ENCODE data around the gene DGCR6L. TPM values are rescaled to one million over a fixed set of nuclear protein-coding genes. Genes with fewer than 3 reads are reported as not detected.

Gene DGCR6L
- polyA plus RNA-seq, 4 donors, result 47.2 to 80.1 (median 53.8) TPM

DNA sequence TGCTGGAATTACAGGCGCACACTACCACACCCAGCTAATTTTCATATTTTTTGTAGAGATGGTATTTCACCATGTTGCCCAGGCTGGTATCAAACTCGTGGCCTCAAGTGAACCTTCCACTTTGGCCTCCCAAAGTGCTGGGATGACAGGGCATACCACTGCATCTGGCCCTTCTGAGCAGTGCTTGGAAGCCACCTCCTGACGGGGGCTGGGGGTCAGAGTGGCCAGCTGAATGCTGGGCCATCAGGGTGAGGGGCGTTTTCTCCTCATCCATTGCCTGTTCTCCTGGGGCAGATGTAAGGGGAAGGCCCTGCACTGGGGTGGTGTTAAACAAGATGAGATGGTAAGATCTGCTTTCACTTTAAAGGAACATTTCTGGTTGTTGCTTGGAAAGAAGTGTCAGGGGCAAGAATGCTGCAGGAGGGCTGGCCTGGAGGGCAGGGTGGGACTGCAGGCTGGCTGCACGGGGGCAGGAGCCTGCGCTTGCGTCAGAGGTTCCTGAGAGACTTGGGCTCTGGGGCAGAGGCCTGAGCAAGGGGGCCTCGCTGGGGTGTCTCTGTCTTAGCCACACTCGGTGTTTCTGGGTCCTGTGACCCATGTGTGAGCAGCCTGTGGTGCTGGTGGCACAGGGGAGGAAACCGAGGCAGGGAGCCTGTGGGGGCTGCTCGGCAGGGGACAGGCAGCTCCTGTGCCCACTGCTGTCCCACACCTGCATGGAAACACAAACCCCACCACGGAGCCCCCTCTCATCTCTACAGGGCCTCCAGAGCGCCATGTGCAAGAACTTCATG is 17.2 kb downstream of the DGCR6L start:
- Histone ChIP-seq H3K4me3 (ENCODE audit: low read depth in 1 of 3, low read length in 3 of 3) (no peak overlapping the region), H3K9me3 (ENCODE audit: control insufficient read depth in 2 of 2, insufficient read depth in 1 of 2, low read depth in 1 of 2, low read length in 1 of 2) (no peaks in the 10 kb centered on the region), H3K4me1 (ENCODE audit: control insufficient read depth in 3 of 3, insufficient read depth in 2 of 3, low read depth in 1 of 3, low read length in 2 of 3) (peaks cover 0 to 14% (median 0%) of the 10 kb centered on the region in 3 donors), H3K27me3 (ENCODE audit: control insufficient read depth in 3 of 3, insufficient read depth in 3 of 3, low read length in 3 of 3) (peaks cover 0 to 21% (median 5%) of the 10 kb centered on the region in 3 donors), H3K27ac (ENCODE audit: low read depth in 1 of 3, low read length in 2 of 3) (no peak overlapping the region), H3K36me3 (ENCODE audit: control insufficient read depth in 3 of 3, insufficient read depth in 2 of 3, low read depth in 1 of 3, low read length in 3 of 3) (no peaks in the 10 kb centered on the region)
- FAIRE-seq, result no peak
- WGBS, 3 donors, result 66 to 77% (median 77%) methylated on average over 9 to 13 of the region's 13 CpGs
- no peak for DNase-seq

GRCh38 chr22:20299746-20300136 is 20.1 kb downstream of the DGCR6L start:
- FAIRE-seq (no peak), DNase-seq (peak in 1 of 2 donors; percentile 57)
- H3K4me3 ChIP-seq (ENCODE audit: low read depth in 1 of 3, low read length in 3 of 3), result peak overlapping the region in 1 of 3 donors; percentile 59
- no peak overlapping the region for H3K27ac ChIP-seq (ENCODE audit: low read depth in 1 of 3, low read length in 2 of 3)
- H3K4me1 ChIP-seq (ENCODE audit: control insufficient read depth in 3 of 3, insufficient read depth in 2 of 3, low read depth in 1 of 3, low read length in 2 of 3), result peaks cover 0 to 16% (median 0%) of the 10 kb centered on the region in 3 donors
- H3K27me3 ChIP-seq (ENCODE audit: control insufficient read depth in 3 of 3, insufficient read depth in 3 of 3, low read length in 3 of 3), result peaks cover 0 to 21% (median 5%) of the 10 kb centered on the region in 3 donors
- WGBS, 3 donors, result 0 to 1% (median 1%) methylated on average over 35 to 52 of the region's 52 CpGs
- no peaks in the 10 kb centered on the region for H3K9me3 ChIP-seq (ENCODE audit: control insufficient read depth in 2 of 2, insufficient read depth in 1 of 2, low read depth in 1 of 2, low read length in 1 of 2)
- H3K36me3 ChIP-seq (ENCODE audit: control insufficient read depth in 3 of 3, insufficient read depth in 2 of 3, low read depth in 1 of 3, low read length in 3 of 3), result no peaks in the 10 kb centered on the region

- DNase-seq (peak; percentile 90 to 94), FAIRE-seq (no peak)
- H3K9me3 ChIP-seq (ENCODE audit: control insufficient read depth in 2 of 2, insufficient read depth in 1 of 2, low read depth in 1 of 2, low read length in 1 of 2), result no peaks in the 10 kb centered on the region
- peaks cover 0 to 21% (median 5%) of the 10 kb centered on the region in 3 donors for H3K27me3 ChIP-seq (ENCODE audit: control insufficient read depth in 3 of 3, insufficient read depth in 3 of 3, low read length in 3 of 3)
- 1 to 2% (median 2%) methylated on average over 56 to 90 of the region's 90 CpGs for WGBS, 3 donors
- peak overlapping the region in 2 of 3 donors; percentile 34 to 80 for H3K27ac ChIP-seq (ENCODE audit: low read depth in 1 of 3, low read length in 2 of 3)
- peak overlapping the region in 2 of 3 donors; percentile 52 to 59 for H3K4me3 ChIP-seq (ENCODE audit: low read depth in 1 of 3, low read length in 3 of 3)
- H3K36me3 ChIP-seq (ENCODE audit: control insufficient read depth in 3 of 3, insufficient read depth in 2 of 3, low read depth in 1 of 3, low read length in 3 of 3), result no peaks in the 10 kb centered on the region
- peaks cover 0 to 16% (median 0%) of the 10 kb centered on the region in 3 donors for H3K4me1 ChIP-seq (ENCODE audit: control insufficient read depth in 3 of 3, insufficient read depth in 2 of 3, low read depth in 1 of 3, low read length in 2 of 3)
Observed at GRCh38 chr22:20298803-20299745, 20.8 kb downstream of the DGCR6L start.

DNA sequence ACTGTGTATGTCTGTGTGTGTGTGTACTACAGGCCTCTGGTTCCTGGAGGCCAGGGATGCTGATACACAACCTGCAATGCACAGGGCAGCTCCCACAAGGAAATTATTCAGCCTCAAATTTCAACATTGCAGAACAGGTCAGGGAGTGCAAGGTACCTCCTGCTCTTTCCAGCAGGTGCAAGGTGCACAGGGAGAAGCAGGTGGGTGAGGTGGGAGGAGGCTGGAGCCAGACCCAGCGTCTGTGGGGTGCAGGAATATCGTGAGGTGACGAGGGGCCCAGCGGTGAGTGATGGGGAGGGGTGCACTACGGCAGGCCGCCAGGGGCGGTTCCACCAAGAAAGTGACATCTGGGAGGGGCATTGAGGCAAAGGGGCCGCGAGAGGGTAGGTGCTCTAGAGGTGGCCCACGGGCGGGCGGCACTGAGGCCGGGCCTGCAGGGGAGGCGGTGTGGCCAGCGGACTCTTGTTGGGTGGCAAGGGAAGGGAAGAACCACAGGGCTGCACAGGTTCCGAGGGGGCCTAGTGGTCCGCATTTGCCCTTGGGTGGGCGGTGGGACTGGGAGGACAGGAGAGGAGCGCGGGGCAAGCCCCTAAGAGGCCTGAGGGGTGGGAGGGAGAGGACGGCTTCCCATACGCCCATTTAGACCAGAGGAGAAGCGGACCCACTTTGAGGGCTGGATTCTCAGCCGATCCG is 21.6 kb downstream of the DGCR6L start:
- H3K9me3 ChIP-seq (ENCODE audit: control insufficient read depth in 2 of 2, insufficient read depth in 1 of 2, low read depth in 1 of 2, low read length in 1 of 2), result no peaks in the 10 kb centered on the region
- peaks cover 0 to 21% (median 5%) of the 10 kb centered on the region in 3 donors for H3K27me3 ChIP-seq (ENCODE audit: control insufficient read depth in 3 of 3, insufficient read depth in 3 of 3, low read length in 3 of 3)
- H3K27ac ChIP-seq (ENCODE audit: low read depth in 1 of 3, low read length in 2 of 3), result peak overlapping the region in 2 of 3 donors; percentile 14 to 80
- WGBS, 3 donors, result 15 to 41% (median 35%) methylated on average over 22 to 25 of the region's 25 CpGs
- FAIRE-seq (no peak), DNase-seq (peak; percentile 60 to 77)
- peak overlapping the region in 2 of 3 donors; percentile 52 to 59 for H3K4me3 ChIP-seq (ENCODE audit: low read depth in 1 of 3, low read length in 3 of 3)
- peaks cover 0 to 16% (median 0%) of the 10 kb centered on the region in 3 donors for H3K4me1 ChIP-seq (ENCODE audit: control insufficient read depth in 3 of 3, insufficient read depth in 2 of 3, low read depth in 1 of 3, low read length in 2 of 3)
- H3K36me3 ChIP-seq (ENCODE audit: control insufficient read depth in 3 of 3, insufficient read depth in 2 of 3, low read depth in 1 of 3, low read length in 3 of 3), result no peaks in the 10 kb centered on the region

- DNase-seq (no peak), FAIRE-seq (no peak)
- WGBS, 3 donors, result 27 to 55% (median 44%) methylated on average over 8 to 9 of the region's 9 CpGs
- peaks cover 0 to 16% (median 0%) of the 10 kb centered on the region in 3 donors for H3K4me1 ChIP-seq (ENCODE audit: control insufficient read depth in 3 of 3, insufficient read depth in 2 of 3, low read depth in 1 of 3, low read length in 2 of 3)
- H3K27me3 ChIP-seq (ENCODE audit: control insufficient read depth in 3 of 3, insufficient read depth in 3 of 3, low read length in 3 of 3), result peaks cover 0 to 18% (median 2%) of the 10 kb centered on the region in 3 donors
- H3K36me3 ChIP-seq (ENCODE audit: control insufficient read depth in 3 of 3, insufficient read depth in 2 of 3, low read depth in 1 of 3, low read length in 3 of 3), result no peaks in the 10 kb centered on the region
- peak overlapping the region in 1 of 3 donors; percentile 35 for H3K27ac ChIP-seq (ENCODE audit: low read depth in 1 of 3, low read length in 2 of 3)
- H3K4me3 ChIP-seq (ENCODE audit: low read depth in 1 of 3, low read length in 3 of 3), result no peak overlapping the region
- H3K9me3 ChIP-seq (ENCODE audit: control insufficient read depth in 2 of 2, insufficient read depth in 1 of 2, low read depth in 1 of 2, low read length in 1 of 2), result no peaks in the 10 kb centered on the region
Observed at GRCh38 chr22:20297414-20298109, 22.3 kb downstream of the DGCR6L start.

DNA sequence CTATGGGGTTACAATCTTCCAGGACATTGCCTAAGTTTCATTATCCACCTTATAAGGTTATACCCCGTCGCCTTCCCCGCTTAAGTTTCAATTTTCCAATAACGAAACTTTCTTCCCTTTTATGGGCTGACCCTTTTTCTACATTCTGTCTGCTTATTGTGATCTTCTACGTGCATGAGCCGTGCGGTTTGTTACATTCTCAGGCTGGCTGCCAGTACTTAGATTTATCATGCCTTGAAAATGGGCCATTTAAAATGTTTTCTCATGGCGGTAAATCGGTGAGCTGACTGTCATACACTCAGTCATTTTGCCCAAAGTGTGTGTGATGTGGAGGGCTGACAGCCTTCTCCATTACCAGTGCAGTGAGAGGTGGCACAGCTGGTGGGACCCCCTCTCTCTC is 23.3 kb downstream of the DGCR6L start:
- no peak overlapping the region for H3K4me3 ChIP-seq (ENCODE audit: low read depth in 1 of 3, low read length in 3 of 3)
- H3K27ac ChIP-seq (ENCODE audit: low read depth in 1 of 3, low read length in 2 of 3), result no peak overlapping the region
- H3K4me1 ChIP-seq (ENCODE audit: control insufficient read depth in 3 of 3, insufficient read depth in 2 of 3, low read depth in 1 of 3, low read length in 2 of 3), result peaks cover 0 to 16% (median 0%) of the 10 kb centered on the region in 3 donors
- 84 to 93% (median 89%) methylated on average over 9 of the region's 9 CpGs for WGBS, 3 donors
- peaks cover 0 to 19% (median 0%) of the 10 kb centered on the region in 3 donors for H3K27me3 ChIP-seq (ENCODE audit: control insufficient read depth in 3 of 3, insufficient read depth in 3 of 3, low read length in 3 of 3)
- DNase-seq, result no peak
- no peak for FAIRE-seq
- no peaks in the 10 kb centered on the region for H3K36me3 ChIP-seq (ENCODE audit: control insufficient read depth in 3 of 3, insufficient read depth in 2 of 3, low read depth in 1 of 3, low read length in 3 of 3)
- no peaks in the 10 kb centered on the region for H3K9me3 ChIP-seq (ENCODE audit: control insufficient read depth in 2 of 2, insufficient read depth in 1 of 2, low read depth in 1 of 2, low read length in 1 of 2)

GRCh38 chr22:20295262-20296064 is 24.4 kb downstream of the DGCR6L start:
- FAIRE-seq (no peak), DNase-seq (no peak)
- H3K27me3 ChIP-seq (ENCODE audit: control insufficient read depth in 3 of 3, insufficient read depth in 3 of 3, low read length in 3 of 3), result peaks cover 0 to 11% (median 0%) of the 10 kb centered on the region in 3 donors
- no peaks in the 10 kb centered on the region for H3K36me3 ChIP-seq (ENCODE audit: control insufficient read depth in 3 of 3, insufficient read depth in 2 of 3, low read depth in 1 of 3, low read length in 3 of 3)
- peaks cover 0 to 16% (median 0%) of the 10 kb centered on the region in 3 donors for H3K4me1 ChIP-seq (ENCODE audit: control insufficient read depth in 3 of 3, insufficient read depth in 2 of 3, low read depth in 1 of 3, low read length in 2 of 3)
- no peaks in the 10 kb centered on the region for H3K9me3 ChIP-seq (ENCODE audit: control insufficient read depth in 2 of 2, insufficient read depth in 1 of 2, low read depth in 1 of 2, low read length in 1 of 2)
- no peak overlapping the region for H3K27ac ChIP-seq (ENCODE audit: low read depth in 1 of 3, low read length in 2 of 3)
- 86 to 89% (median 89%) methylated on average over 12 of the region's 12 CpGs for WGBS, 3 donors
- H3K4me3 ChIP-seq (ENCODE audit: low read depth in 1 of 3, low read length in 3 of 3), result no peak overlapping the region
